Measurements from ENCODE around the gene PTPRJ.

DNA sequence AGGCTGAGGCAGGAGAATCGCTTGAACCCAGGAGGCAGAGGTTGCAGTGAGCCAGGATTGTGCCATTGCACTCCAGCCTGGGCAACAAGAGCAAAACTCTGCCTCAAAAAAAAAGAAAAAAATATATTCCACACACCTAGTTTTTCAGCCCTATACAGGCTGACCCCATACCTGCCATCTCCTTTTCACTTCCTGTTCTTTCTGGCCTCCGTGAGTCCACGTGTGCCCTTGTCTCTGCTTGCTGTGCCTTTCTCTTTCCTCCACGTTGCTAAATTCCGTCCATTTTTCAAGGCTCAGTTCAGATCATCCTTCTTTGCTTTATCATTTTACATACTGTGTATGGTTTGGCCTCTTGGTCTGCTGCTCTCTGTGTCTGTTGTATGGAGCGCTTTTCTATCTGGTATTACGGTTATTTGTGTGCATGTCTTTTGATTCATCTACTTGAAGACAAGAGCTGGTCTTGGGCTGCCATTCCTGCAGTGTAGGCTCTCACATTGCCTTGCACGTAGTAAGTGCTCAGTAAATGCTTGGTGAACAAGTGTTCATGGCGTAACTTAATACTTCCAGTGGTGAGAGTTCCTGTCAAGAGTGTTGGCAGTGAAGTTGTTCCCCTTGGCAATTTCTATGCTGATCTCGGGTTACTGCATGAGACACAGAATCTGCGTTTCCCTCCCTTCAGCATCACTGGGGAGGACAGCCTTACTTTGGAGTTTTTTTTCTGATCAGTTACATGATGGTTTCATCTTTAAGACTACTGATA, 57.5 kb downstream of the PTPRJ start:
- TF ChIP-seq EZH2phosphoT487 (IDR thresholded peaks at IDR 0.05; ENCODE audit: insufficient read depth, low read depth), result no peak
- no peak for TF ChIP-seq EZH2 (IDR thresholded peaks at IDR 0.05; ENCODE audit: insufficient read depth, poor library complexity, severe bottlenecking)
